KMS-11 (cell line): Measurements from ENCODE around the gene GRK4.
"Not testable (repeated sequence)": the region's sequence is repeated elsewhere in the genome, so short reads cannot be mapped to it uniquely, and the experiment has no call there.

ENCODE experiments used
- H2AFZ ChIP-seq: fragments of 200-600 bp; sonication (generic); 2 replicates; pipeline ENCODE4 v1.6.1; 2016; ENCODE audit warnings: antibody characterized with exemption, mixed run types, low read depth
- H3K27ac ChIP-seq: fragments of 200-600 bp; sonication (generic); 2 replicates; pipeline ENCODE4 v1.6.1; 2016; ENCODE audit warnings: mild to moderate bottlenecking, mixed run types
- H3K27me3 ChIP-seq: fragments of 200-600 bp; sonication (generic); 2 replicates; pipeline ENCODE4 v1.6.1; 2017; ENCODE audit warnings: mild to moderate bottlenecking, low read depth, mixed run types, moderate library complexity; ENCODE audit not compliant: insufficient read depth
- H3K36me3 ChIP-seq: fragments of 200-600 bp; sonication (generic); 2 replicates; pipeline ENCODE4 v1.6.1; 2017; ENCODE audit warnings: mild to moderate bottlenecking, mixed run types; ENCODE audit not compliant: insufficient read depth
- H3K4me1 ChIP-seq: fragments of 200-600 bp; sonication (generic); 2 replicates; pipeline ENCODE4 v1.6.1; 2016; ENCODE audit warnings: mild to moderate bottlenecking, low read depth, mixed run types; ENCODE audit not compliant: poor library complexity, severe bottlenecking
- H3K4me2 ChIP-seq: fragments of 200-600 bp; sonication (generic); 2 replicates; pipeline ENCODE4 v1.7.0; 2016; ENCODE audit warnings: mild to moderate bottlenecking, mixed run types
- H3K4me3 ChIP-seq: fragments of 200-600 bp; sonication (generic); IDR thresholded peaks from 2 replicates; pipeline ENCODE4 v1.6.1; 2017; ENCODE audit warnings: low read depth, low read length, mixed read lengths; ENCODE audit not compliant: insufficient read depth
- H3K79me2 ChIP-seq: fragments of 200-600 bp; sonication (generic); 2 replicates; pipeline ENCODE4 v1.6.1; 2016; ENCODE audit warnings: low read depth, mixed run types; ENCODE audit not compliant: insufficient read depth
- H3K9ac ChIP-seq: fragments of 200-600 bp; sonication (generic); 2 replicates; pipeline ENCODE4 v1.6.1; 2016; ENCODE audit warnings: mild to moderate bottlenecking, mixed run types
- H4K20me1 ChIP-seq: fragments of 200-600 bp; sonication (generic); 2 replicates; pipeline ENCODE4 v1.6.1; 2016; ENCODE audit warnings: mild to moderate bottlenecking, mixed run types; ENCODE audit not compliant: insufficient read depth
- CTCF ChIP-seq: fragments of 200-600 bp; sonication (generic); conservative IDR thresholded peaks from 2 replicates; pipeline ENCODE4 v1.6.1; 2017; ENCODE audit warnings: low read depth, mild to moderate bottlenecking, antibody characterized with exemption, low read length, moderate library complexity, mixed read lengths

GRK4 gene

GRCh38 chr4:2950221-2950989 is 13.0 kb upstream of the GRK4 start:
- H3K9ac ChIP-seq, result no peak overlapping the region
- no peaks in the 10 kb centered on the region for H4K20me1 ChIP-seq

GRCh38 chr4:2953496-2953895 is 9.9 kb upstream of the GRK4 start:
- Histone ChIP-seq H4K20me1 (no peaks in the 10 kb centered on the region), H3K4me3 (no peak overlapping the region), H3K36me3 (peaks cover 11% of the 10 kb centered on the region; the same call in 1 of the 2 replicates), H3K9ac (no peak overlapping the region), H3K27ac (no peak overlapping the region), H3K4me2 (no peak overlapping the region), H2AFZ (no peak overlapping the region), H3K27me3 (no peaks in the 10 kb centered on the region), H3K79me2 (peaks cover 16% of the 10 kb centered on the region), H3K4me1 (no peaks in the 10 kb centered on the region)
- no peak for TF ChIP-seq CTCF

More at GRCh38 chr4:2950221-2950989, 13.0 kb upstream of the GRK4 start:
- Histone ChIP-seq H3K79me2 (no peaks in the 10 kb centered on the region), H2AFZ (no peak overlapping the region), H3K27ac (no peak overlapping the region), H3K36me3 (no peaks in the 10 kb centered on the region; the same call in 1 of the 2 replicates), H3K27me3 (no peaks in the 10 kb centered on the region), H3K4me2 (no peak overlapping the region), H3K4me3 (no peak overlapping the region), H3K4me1 (no peaks in the 10 kb centered on the region)
- no peak for TF ChIP-seq CTCF

- H3K4me3 ChIP-seq, result no peak overlapping the region
- H3K9ac ChIP-seq, result no peak overlapping the region
- H3K4me2 ChIP-seq, result no peak overlapping the region
- no peak overlapping the region for H3K27ac ChIP-seq
- TF ChIP-seq CTCF, result no peak
- H2AFZ ChIP-seq, result no peak overlapping the region
- no peaks in the 10 kb centered on the region for H4K20me1 ChIP-seq
- H3K36me3 ChIP-seq, result peaks cover 11% of the 10 kb centered on the region; the same call in 1 of the 2 replicates
- no peaks in the 10 kb centered on the region for H3K27me3 ChIP-seq
- H3K4me1 ChIP-seq, result no peaks in the 10 kb centered on the region
- H3K79me2 ChIP-seq, result peaks cover 27% of the 10 kb centered on the region
Measured at GRCh38 chr4:2954358-2955185, 8.8 kb upstream of the GRK4 start.

GRCh38 chr4:2955186-2956044 is 8.0 kb upstream of the GRK4 start:
- H2AFZ ChIP-seq, H4K20me1 ChIP-seq, H3K27ac ChIP-seq, H3K27me3 ChIP-seq, H3K4me1 ChIP-seq, H3K4me3 ChIP-seq, H3K9ac ChIP-seq, H3K4me2 ChIP-seq: not testable (repeated sequence)
- TF ChIP-seq CTCF, result peak; percentile 60
- peaks cover 11% of the 10 kb centered on the region; the same call in 1 of the 2 replicates for H3K36me3 ChIP-seq
- peaks cover 35% of the 10 kb centered on the region for H3K79me2 ChIP-seq
